Measurements from ENCODE around the gene GABRD. TPM values are rescaled to one million over a fixed set of nuclear protein-coding genes. Genes with fewer than 3 reads are reported as not detected.

The GABRD gene
- total RNA-seq, 1 donor: not detected

- TF ChIP-seq CTCF (IDR thresholded peaks at IDR 0.05; ENCODE audit: insufficient read depth, low read length): no peak
- DNase-seq (ENCODE audit: low read depth): no peak
- H3K4me3 ChIP-seq (ENCODE audit: low read depth, low read length): no peak overlapping the region
These were observed 11.1 kb downstream of the GABRD start for GRCh38 chr1:2030076-2030871.

GRCh38 chr1:2031546-2032540 lies 12.7 kb downstream of the GABRD start:
- TF ChIP-seq CTCF (IDR thresholded peaks at IDR 0.05; ENCODE audit: insufficient read depth, low read length): no peak

GRCh38 chr1:2032737-2033136 lies 13.6 kb downstream of the GABRD start:
- no peak overlapping the region for H3K4me3 ChIP-seq (ENCODE audit: low read depth, low read length)
- no peak for TF ChIP-seq CTCF (IDR thresholded peaks at IDR 0.05; ENCODE audit: insufficient read depth, low read length)
- DNase-seq (ENCODE audit: low read depth): no peak

More at GRCh38 chr1:2031546-2032540, 12.7 kb downstream of the GABRD start:
- no peak for DNase-seq (ENCODE audit: low read depth)
- no peak overlapping the region for H3K4me3 ChIP-seq (ENCODE audit: low read depth, low read length)

GRCh38 chr1:2033165-2033564 lies 14.0 kb downstream of the GABRD start:
- no peak overlapping the region for H3K4me3 ChIP-seq (ENCODE audit: low read depth, low read length)
- no peak for DNase-seq (ENCODE audit: low read depth)
- no peak for TF ChIP-seq CTCF (IDR thresholded peaks at IDR 0.05; ENCODE audit: insufficient read depth, low read length)

GRCh38 chr1:2036287-2036686 lies 17.1 kb downstream of the GABRD start:
- no peak for TF ChIP-seq CTCF (IDR thresholded peaks at IDR 0.05; ENCODE audit: insufficient read depth, low read length)
- no peak overlapping the region for H3K4me3 ChIP-seq (ENCODE audit: low read depth, low read length)
- no peak for DNase-seq (ENCODE audit: low read depth)

GRCh38 chr1:2037314-2037979 lies 18.3 kb downstream of the GABRD start:
- H3K4me3 ChIP-seq (ENCODE audit: low read depth, low read length): no peak overlapping the region
- DNase-seq (ENCODE audit: low read depth): no peak
- TF ChIP-seq CTCF (IDR thresholded peaks at IDR 0.05; ENCODE audit: insufficient read depth, low read length): no peak
